SJCRH30 (cell line): Measurements from ENCODE around the gene TBC1D8. TPM values are rescaled to one million over a fixed set of nuclear protein-coding genes. Genes with fewer than 3 reads are reported as not detected.

Experiments
- DNase-seq, 2 experiments: peaks; one replicate each; pipeline ENCODE4 v3.0.0-alpha.2; 2015 to 2020
- H3K27ac ChIP-seq: fragments of 250-450 bp; sonication (Bioruptor Pico); 2 replicates; pipeline ENCODE4 v1.5.1; 2020; ENCODE audit warnings: mild to moderate bottlenecking, moderate library complexity
- H3K27me3 ChIP-seq: fragments of 250-450 bp; sonication (Bioruptor Pico); 2 replicates; pipeline ENCODE4 v1.5.1; 2020; ENCODE audit warnings: mild to moderate bottlenecking, moderate library complexity
- H3K36me3 ChIP-seq: fragments of 250-450 bp; sonication (Bioruptor Pico); 2 replicates; pipeline ENCODE4 v1.5.1; 2020; ENCODE audit warnings: mild to moderate bottlenecking, moderate library complexity
- H3K4me1 ChIP-seq: fragments of 250-450 bp; sonication (Bioruptor Pico); 2 replicates; pipeline ENCODE4 v1.5.1; 2020; ENCODE audit warnings: mild to moderate bottlenecking, moderate library complexity
- H3K4me3 ChIP-seq: fragments of 250-450 bp; sonication (Bioruptor Pico); 2 replicates; pipeline ENCODE4 v1.5.1; 2020; ENCODE audit warnings: mild to moderate bottlenecking, moderate library complexity
- H3K9me3 ChIP-seq: fragments of 250-450 bp; sonication (Bioruptor Pico); replicated peaks from 2 replicates; pipeline ENCODE4 v1.5.1; 2020; ENCODE audit warnings: mild to moderate bottlenecking, moderate library complexity
- total RNA-seq: library from RNA; depleted of rRNA; stranded (reverse); fragments of >200 nt; shearing (Covaris generic); gene quantifications from 2 replicates; pipeline ENCODE4 v1.2.3, GENCODE V29; 2014

The TBC1D8 gene
- total RNA-seq, 1 experiment from 2014 or later: 8.8 TPM

- Histone ChIP-seq H3K4me3 (peak overlapping the region; percentile 76), H3K27ac (peak overlapping the region; percentile 61), H3K9me3 (no peaks in the 10 kb centered on the region), H3K4me1 (peaks cover 19% of the 10 kb centered on the region), H3K27me3 (no peaks in the 10 kb centered on the region), H3K36me3 (no peaks in the 10 kb centered on the region)
- DNase-seq: no peak
Observed at GRCh38 chr2:101151859-101152271, 683 bp upstream of the TBC1D8 start.

GRCh38 chr2:101150306-101151145, 656 bp downstream of the TBC1D8 start:
- peak; percentile 10 to 42 for DNase-seq
- Histone ChIP-seq H3K27ac (no peak overlapping the region), H3K4me1 (peaks cover 19% of the 10 kb centered on the region), H3K27me3 (no peaks in the 10 kb centered on the region), H3K36me3 (no peaks in the 10 kb centered on the region), H3K9me3 (no peaks in the 10 kb centered on the region), H3K4me3 (peak overlapping the region; percentile 76)

- no peaks in the 10 kb centered on the region for H3K9me3 ChIP-seq
- no peaks in the 10 kb centered on the region for H3K27me3 ChIP-seq
- H3K4me1 ChIP-seq: peaks cover 15% of the 10 kb centered on the region
- no peak for DNase-seq
- H3K27ac ChIP-seq: no peak overlapping the region
- no peak overlapping the region for H3K4me3 ChIP-seq
- no peaks in the 10 kb centered on the region for H3K36me3 ChIP-seq
Observed at GRCh38 chr2:101149241-101150192, 1.7 kb downstream of the TBC1D8 start.

GRCh38 chr2:101148777-101149176, 2.4 kb downstream of the TBC1D8 start:
- Histone ChIP-seq H3K36me3 (no peaks in the 10 kb centered on the region), H3K27ac (no peak overlapping the region), H3K4me3 (no peak overlapping the region), H3K27me3 (no peaks in the 10 kb centered on the region), H3K9me3 (no peaks in the 10 kb centered on the region), H3K4me1 (peaks cover 8% of the 10 kb centered on the region; the same call in 1 of the 2 replicates)
- DNase-seq: no peak

GRCh38 chr2:101147971-101148370, 3.2 kb downstream of the TBC1D8 start:
- Histone ChIP-seq H3K4me3 (no peak overlapping the region), H3K36me3 (no peaks in the 10 kb centered on the region)
- DNase-seq: no peak

GRCh38 chr2:101147062-101147461, 4.1 kb downstream of the TBC1D8 start:
- H3K36me3 ChIP-seq: no peaks in the 10 kb centered on the region
- DNase-seq: no peak
- no peaks in the 10 kb centered on the region for H3K4me1 ChIP-seq
- H3K9me3 ChIP-seq: no peaks in the 10 kb centered on the region
- H3K27me3 ChIP-seq: no peaks in the 10 kb centered on the region
- H3K4me3 ChIP-seq: no peak overlapping the region
- no peak overlapping the region for H3K27ac ChIP-seq

More at GRCh38 chr2:101147971-101148370, 3.2 kb downstream of the TBC1D8 start:
- H3K9me3 ChIP-seq: no peaks in the 10 kb centered on the region
- no peak overlapping the region for H3K27ac ChIP-seq
- no peaks in the 10 kb centered on the region for H3K27me3 ChIP-seq
- peaks cover 1% of the 10 kb centered on the region; the same call in 1 of the 2 replicates for H3K4me1 ChIP-seq

GRCh38 chr2:101146535-101146934, 4.6 kb downstream of the TBC1D8 start:
- DNase-seq: no peak
- no peak overlapping the region for H3K4me3 ChIP-seq
- no peaks in the 10 kb centered on the region for H3K4me1 ChIP-seq
- no peaks in the 10 kb centered on the region for H3K9me3 ChIP-seq
- H3K27me3 ChIP-seq: no peaks in the 10 kb centered on the region
- no peaks in the 10 kb centered on the region for H3K36me3 ChIP-seq
- H3K27ac ChIP-seq: no peak overlapping the region

- H3K4me3 ChIP-seq: no peak overlapping the region
Observed at GRCh38 chr2:101145406-101145805, 5.8 kb downstream of the TBC1D8 start.

GRCh38 chr2:101142163-101142562, 9.0 kb downstream of the TBC1D8 start:
- H3K27me3 ChIP-seq: no peaks in the 10 kb centered on the region
- no peak for DNase-seq
- no peaks in the 10 kb centered on the region for H3K9me3 ChIP-seq
- no peak overlapping the region for H3K27ac ChIP-seq
- no peak overlapping the region for H3K4me3 ChIP-seq
- H3K36me3 ChIP-seq: no peaks in the 10 kb centered on the region
- no peaks in the 10 kb centered on the region for H3K4me1 ChIP-seq

More at GRCh38 chr2:101145406-101145805, 5.8 kb downstream of the TBC1D8 start:
- Histone ChIP-seq H3K9me3 (no peaks in the 10 kb centered on the region), H3K36me3 (no peaks in the 10 kb centered on the region), H3K27ac (no peak overlapping the region), H3K4me1 (no peaks in the 10 kb centered on the region), H3K27me3 (no peaks in the 10 kb centered on the region)
- DNase-seq: no peak

- Histone ChIP-seq H3K4me3 (no peak overlapping the region), H3K9me3 (no peaks in the 10 kb centered on the region; the same call in 1 of the 2 replicates), H3K36me3 (no peaks in the 10 kb centered on the region), H3K27ac (no peak overlapping the region), H3K27me3 (no peaks in the 10 kb centered on the region), H3K4me1 (no peaks in the 10 kb centered on the region)
- DNase-seq: no peak
Observed at GRCh38 chr2:101140978-101141655, 10.1 kb downstream of the TBC1D8 start.

GRCh38 chr2:101140237-101140636, 10.9 kb downstream of the TBC1D8 start:
- Histone ChIP-seq H3K36me3 (no peaks in the 10 kb centered on the region), H3K27ac (no peak overlapping the region), H3K27me3 (no peaks in the 10 kb centered on the region), H3K4me1 (no peaks in the 10 kb centered on the region), H3K9me3 (no peaks in the 10 kb centered on the region; the same call in 1 of the 2 replicates), H3K4me3 (no peak overlapping the region)
- DNase-seq: no peak

- no peak overlapping the region for H3K4me3 ChIP-seq
- no peak overlapping the region for H3K27ac ChIP-seq
- no peak for DNase-seq
- no peaks in the 10 kb centered on the region; the same call in 1 of the 2 replicates for H3K9me3 ChIP-seq
- no peaks in the 10 kb centered on the region for H3K36me3 ChIP-seq
- no peaks in the 10 kb centered on the region for H3K27me3 ChIP-seq
- no peaks in the 10 kb centered on the region for H3K4me1 ChIP-seq
Observed at GRCh38 chr2:101139495-101139894, 11.7 kb downstream of the TBC1D8 start.

- Histone ChIP-seq H3K36me3 (no peaks in the 10 kb centered on the region), H3K4me1 (no peaks in the 10 kb centered on the region; the same call in 1 of the 2 replicates), H3K27ac (no peak overlapping the region), H3K4me3 (no peak overlapping the region), H3K9me3 (no peaks in the 10 kb centered on the region; the same call in 1 of the 2 replicates), H3K27me3 (no peaks in the 10 kb centered on the region)
- DNase-seq: peak in 1 of 2 experiments; percentile 25
Observed at GRCh38 chr2:101135412-101136296, 15.5 kb downstream of the TBC1D8 start.
